GM12874 (cell line): ENCODE measurements around the gene STARD9.

Source experiments
- TF ChIP-seq, protein P1 (sequence below): IDR thresholded peaks from 2 replicates; pipeline ENCODE4 v1.5.1; 2011; ENCODE audit warnings: low read depth, mild to moderate bottlenecking, control low read depth, low read length, moderate library complexity; ENCODE audit not compliant: insufficient read depth

STARD9 gene

DNA sequence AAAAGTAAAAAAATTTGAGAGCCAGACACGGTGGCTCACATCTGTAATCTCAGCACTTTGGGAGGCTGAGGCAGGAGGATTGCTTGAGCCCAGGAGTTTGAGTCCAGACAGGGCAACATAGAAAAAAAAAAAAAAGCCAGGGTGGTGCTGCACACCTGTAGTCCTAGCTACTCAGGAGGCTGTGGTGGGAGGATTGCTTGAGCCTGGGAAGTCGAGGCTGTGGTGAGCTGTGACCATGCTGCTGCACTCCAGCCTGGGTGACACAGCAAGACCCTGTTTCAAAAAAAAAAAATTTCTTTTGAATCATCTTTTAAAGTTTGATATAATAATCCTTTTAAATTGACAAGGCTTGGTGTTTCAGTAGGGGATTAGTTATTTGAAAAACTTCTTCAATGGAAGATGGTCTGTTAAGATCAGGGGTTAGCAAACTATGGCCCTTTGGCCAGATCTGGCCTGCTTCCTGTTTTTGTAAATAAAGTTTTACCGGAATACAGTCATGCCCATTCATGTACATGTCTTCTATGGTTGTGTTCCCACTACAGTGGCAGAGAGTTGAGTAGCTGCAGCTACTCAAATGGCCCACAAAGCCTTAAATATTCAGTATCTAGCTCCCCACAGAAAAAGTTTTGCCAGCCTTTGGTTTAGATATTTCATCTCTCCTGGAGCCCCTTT, 132.6 kb downstream of the STARD9 start:
- TF ChIP-seq, protein P1, sequence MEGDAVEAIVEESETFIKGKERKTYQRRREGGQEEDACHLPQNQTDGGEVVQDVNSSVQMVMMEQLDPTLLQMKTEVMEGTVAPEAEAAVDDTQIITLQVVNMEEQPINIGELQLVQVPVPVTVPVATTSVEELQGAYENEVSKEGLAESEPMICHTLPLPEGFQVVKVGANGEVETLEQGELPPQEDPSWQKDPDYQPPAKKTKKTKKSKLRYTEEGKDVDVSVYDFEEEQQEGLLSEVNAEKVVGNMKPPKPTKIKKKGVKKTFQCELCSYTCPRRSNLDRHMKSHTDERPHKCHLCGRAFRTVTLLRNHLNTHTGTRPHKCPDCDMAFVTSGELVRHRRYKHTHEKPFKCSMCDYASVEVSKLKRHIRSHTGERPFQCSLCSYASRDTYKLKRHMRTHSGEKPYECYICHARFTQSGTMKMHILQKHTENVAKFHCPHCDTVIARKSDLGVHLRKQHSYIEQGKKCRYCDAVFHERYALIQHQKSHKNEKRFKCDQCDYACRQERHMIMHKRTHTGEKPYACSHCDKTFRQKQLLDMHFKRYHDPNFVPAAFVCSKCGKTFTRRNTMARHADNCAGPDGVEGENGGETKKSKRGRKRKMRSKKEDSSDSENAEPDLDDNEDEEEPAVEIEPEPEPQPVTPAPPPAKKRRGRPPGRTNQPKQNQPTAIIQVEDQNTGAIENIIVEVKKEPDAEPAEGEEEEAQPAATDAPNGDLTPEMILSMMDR = no peak

DNA sequence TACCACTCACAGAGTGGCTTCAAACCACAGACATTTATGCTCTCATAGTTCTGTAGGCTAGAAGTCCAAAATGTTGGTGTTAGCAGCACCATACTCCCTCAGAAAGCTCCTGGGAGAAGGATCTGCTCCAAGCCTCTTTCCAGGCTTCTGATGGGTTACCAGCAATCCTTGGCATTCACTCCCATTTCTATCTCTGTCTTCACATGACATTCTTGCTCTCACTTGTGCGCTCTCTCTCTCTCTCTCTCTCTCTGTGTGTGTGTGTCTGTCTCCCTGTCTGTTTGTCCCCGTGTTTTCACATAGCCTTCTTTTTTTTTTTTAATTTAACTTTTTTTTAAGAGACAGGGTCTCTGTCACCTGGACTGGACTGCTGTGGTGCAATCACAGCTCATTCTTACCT, 135.3 kb downstream of the STARD9 start:
- TF ChIP-seq, protein P1 = no peak

DNA sequence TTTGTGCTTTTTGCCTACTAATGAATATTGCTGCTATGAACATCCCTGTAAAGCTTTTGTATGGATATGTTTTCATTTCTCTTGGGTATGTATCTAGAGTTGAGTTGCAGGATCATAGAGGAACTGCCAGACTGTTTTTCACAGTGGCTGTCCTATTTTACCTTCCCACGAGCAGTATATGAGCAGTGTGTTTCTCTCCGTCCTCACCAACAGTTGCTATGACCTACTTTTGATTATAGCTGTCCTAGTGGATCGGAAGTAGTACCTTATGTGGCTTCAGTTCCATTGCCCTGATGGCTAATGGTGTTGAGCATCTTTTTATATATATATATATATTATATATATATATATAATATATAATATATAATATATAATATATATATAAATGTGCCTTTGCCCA, 136.3 kb downstream of the STARD9 start:
- TF ChIP-seq, protein P1 = no peak

DNA sequence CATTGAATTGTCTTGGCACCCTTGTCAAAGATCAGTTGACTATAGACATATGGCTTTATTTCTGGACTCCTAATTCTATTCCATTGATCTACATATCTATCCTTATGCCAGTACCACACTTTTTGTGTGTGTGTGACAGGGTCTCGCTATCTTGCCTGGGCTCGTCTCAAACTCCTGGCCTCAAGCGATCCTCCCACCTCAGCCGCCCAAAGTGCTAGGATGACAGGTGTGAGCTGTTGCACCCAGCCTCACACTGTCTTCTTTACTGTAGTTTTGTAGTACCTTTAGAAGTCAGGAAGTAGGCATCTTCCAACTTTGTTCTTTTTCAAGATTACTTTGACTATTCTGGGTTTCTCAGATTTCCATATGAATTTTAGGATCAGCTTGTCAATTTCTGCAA, 137.2 kb downstream of the STARD9 start:
- TF ChIP-seq, protein P1 = no peak

DNA sequence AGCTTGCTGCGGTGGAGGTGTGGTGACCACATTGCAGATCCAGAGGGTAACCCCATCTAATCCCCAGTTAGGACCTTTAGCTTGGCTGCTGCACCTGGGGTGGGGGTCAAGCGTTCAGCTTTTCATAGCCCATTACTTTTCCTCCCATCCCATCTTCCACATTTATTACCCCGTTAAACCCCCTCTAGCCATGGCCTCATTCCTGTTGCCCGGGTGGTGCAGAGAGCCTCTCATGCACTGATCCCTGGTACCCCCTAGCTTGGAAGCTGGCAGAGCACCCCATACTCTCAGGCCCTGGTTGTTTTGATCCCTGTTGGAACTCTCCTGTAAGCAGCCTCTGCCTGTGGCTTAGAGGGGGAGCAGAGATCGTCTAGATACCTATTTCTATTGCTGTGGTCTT, 140.7 kb downstream of the STARD9 start:
- TF ChIP-seq, protein P1 = no peak

DNA sequence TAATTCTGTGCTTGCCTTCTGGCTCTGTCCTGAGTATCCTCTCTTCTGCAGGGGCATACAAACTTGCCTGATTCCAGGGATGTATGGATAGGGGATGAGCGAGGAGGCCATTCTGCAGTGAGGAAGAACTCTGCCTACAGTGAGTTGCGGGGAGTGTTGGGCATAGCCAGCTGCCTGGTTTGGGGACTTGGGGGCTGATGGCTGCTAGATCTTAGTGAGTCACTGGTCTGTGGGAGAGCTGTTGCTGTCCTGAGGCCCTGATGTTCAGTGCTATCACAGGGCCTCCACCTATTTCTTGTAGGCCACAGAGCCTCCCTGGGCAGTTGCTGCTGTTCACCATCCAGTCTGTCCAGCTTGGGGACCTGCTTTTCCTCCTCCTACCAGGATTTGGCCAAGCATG, 141.2 kb downstream of the STARD9 start:
- TF ChIP-seq, protein P1 = no peak

DNA sequence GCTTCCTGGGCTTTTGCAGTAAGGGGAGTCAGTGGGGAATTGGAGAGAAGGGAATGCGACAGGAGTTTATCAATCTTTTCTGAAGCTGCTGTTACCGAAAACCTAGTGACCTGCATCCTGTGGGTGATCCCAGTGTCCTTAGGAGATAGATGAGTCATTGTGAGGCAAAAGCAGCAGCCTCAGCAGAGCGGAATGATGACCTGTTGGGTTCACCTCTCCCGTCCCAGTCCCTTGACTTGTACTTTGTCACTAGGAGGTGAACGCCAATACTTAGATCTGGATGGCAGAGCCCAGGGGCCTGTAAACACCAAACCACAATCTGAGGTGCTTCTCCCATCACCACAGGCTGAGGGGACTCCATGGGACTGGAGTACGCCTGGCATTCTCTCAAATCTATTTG, 143.6 kb downstream of the STARD9 start:
- TF ChIP-seq, protein P1 = no peak
